ENCODE data around the gene LHFPL2.
A peak's percentile ranks its signal among the peaks of the same experiment; 100 is the strongest.
"Not testable (repeated sequence)": the region's sequence is repeated elsewhere in the genome, so short reads cannot be mapped to it uniquely, and the experiment has no call there.

Gene LHFPL2

GRCh38 chr5:78467752-78468357 is 180.7 kb downstream of the LHFPL2 start:
- DNase-seq (ENCODE audit: low spot score) = peak; percentile 47

- no peak for DNase-seq (ENCODE audit: low spot score)
These were observed 181.4 kb downstream of the LHFPL2 start for GRCh38 chr5:78467140-78467539.

- DNase-seq (ENCODE audit: low spot score) = no peak
These were observed 189.7 kb downstream of the LHFPL2 start for GRCh38 chr5:78458843-78459242.

GRCh38 chr5:78457507-78457906 is 191.1 kb downstream of the LHFPL2 start:
- DNase-seq (ENCODE audit: low spot score) = not testable (repeated sequence)

- DNase-seq (ENCODE audit: low spot score) = no peak
These were observed 199.5 kb downstream of the LHFPL2 start for GRCh38 chr5:78449103-78449502.

DNA sequence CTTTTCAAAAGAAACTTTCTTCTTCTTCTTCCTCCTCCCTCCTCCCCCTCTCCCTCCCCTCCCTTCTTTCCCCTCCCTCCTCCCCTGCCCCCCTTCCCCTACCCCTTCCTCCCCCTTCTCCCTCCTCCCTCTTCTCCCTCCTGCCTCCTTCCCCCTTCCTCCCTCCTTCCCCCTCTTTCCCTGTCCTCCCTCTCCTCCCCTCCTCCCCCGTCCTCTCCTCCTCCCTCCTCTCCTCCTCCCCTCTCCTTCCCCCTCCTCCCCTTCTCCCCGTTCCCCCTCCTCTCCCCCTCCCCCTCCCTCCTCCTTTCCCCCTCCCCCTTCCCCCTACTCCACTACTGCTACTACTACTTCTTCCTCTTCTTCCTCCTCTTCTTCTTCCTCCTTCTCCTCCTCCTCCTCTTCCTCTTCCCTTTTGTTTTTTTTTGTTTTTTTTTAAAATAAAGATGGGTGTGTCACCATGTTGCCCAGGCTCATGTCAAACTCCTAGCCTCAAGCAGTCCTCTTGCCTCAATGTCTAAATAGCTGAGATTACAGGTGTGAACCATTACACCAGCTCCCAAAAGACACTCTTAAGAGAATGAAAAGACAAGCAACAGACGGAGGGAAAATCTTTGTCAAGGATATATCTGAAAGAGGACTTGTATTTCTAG is 200.7 kb downstream of the LHFPL2 start:
- no peak for DNase-seq (ENCODE audit: low spot score)
